HG03469 (cell line): Measurements from ENCODE around the gene MAIP1.

Experiments used
- ATAC-seq: cut with Tn5 transposase; IDR thresholded peaks from one replicate; pipeline ENCODE4 v1.9.1; 2021; ENCODE audit warnings: mild to moderate bottlenecking, moderate library complexity, moderate number of reproducible peaks; ENCODE audit not compliant: unreplicated experiment

Gene MAIP1

DNA sequence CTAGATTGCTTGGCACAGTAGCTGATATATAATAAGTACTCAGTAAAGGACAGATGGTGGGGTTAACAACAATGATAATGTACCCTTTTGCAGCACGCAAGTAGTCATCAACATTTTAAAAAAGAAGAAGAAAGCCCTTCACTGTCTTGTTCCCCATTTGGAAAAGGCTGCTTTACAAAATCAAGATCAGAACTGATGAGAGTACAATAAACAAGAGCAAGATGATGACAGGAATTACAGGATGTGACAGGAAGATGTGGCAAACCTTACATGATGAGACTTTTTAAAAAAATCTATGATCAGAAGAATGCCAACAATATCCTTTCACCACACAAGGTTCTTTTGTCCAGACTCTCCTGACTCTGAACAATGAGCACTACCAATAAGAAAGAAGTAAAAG lies 9.2 kb upstream of the MAIP1 start:
- ATAC-seq, result no peak

- no peak for ATAC-seq
Measured at GRCh38 chr2:199946836-199947235, 8.5 kb upstream of the MAIP1 start.

GRCh38 chr2:199950396-199950795 lies 5.0 kb upstream of the MAIP1 start:
- ATAC-seq, result no peak

GRCh38 chr2:199951023-199951422 lies 4.4 kb upstream of the MAIP1 start:
- no peak for ATAC-seq

GRCh38 chr2:199955007-199955338 lies 409 bp upstream of the MAIP1 start:
- peak; percentile 20 for ATAC-seq

DNA sequence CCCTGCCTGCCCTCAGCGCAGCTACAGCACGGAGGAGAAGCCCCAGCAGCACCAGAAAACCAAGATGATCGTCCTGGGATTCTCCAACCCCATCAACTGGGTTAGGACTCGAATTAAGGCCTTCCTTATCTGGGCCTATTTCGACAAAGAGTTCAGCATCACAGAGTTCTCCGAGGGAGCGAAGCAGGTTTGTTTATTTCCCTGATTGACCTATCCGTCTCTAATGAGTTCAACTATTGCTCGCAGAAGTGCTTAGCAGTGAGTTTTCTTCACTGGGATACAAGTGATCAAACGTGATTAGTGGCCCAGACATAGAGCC lies 639 bp downstream of the MAIP1 start:
- ATAC-seq, result no peak

DNA sequence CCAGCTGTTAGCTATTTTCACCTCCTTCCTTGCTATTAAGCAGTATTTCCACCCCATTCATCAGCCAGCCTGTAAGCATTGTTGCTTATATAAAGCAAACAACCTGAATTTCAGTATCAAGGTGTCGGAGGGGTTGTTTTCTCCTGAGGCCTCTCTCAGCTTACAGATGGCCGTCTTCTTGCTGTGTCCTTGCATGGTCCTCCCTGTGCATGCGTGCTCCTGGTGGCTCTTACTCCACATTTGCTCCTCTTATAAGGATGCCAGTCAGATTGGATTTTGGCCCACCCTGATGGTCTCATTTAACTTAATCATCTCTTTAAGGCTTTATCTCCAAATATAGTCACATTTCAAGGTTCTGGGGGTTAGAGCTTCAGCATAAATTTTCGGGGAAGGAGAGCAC lies 2.6 kb downstream of the MAIP1 start:
- ATAC-seq, result no peak

- no peak for ATAC-seq
Measured at GRCh38 chr2:199962203-199962602, 6.8 kb downstream of the MAIP1 start.

DNA sequence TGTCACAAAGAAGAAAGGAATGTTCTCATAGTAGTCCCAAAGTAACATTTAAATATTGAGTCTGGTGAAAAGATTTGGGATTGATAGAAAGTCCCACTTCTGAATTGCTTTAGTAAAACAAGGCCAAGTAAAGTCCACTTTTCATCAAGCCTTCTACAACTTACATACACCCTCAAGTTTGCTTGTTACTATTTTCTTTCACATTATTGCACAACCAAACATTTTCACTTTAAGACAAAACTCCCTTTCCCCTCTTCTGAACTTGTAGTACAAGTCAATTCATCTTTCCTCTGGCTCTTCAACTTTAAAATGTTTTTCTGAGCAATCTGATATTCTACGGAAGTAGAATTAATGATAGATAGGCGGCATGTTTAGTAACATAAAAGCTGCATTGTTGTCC lies 11.0 kb downstream of the MAIP1 start:
- ATAC-seq, result no peak

- ATAC-seq, result no peak
Measured at GRCh38 chr2:199966976-199967375, 11.6 kb downstream of the MAIP1 start.

- no peak for ATAC-seq
Measured at GRCh38 chr2:199968126-199968525, 12.7 kb downstream of the MAIP1 start.

GRCh38 chr2:199972088-199972626 lies 16.8 kb downstream of the MAIP1 start:
- no peak for ATAC-seq

- no peak for ATAC-seq
Measured at GRCh38 chr2:199973703-199974102, 18.3 kb downstream of the MAIP1 start.

- no peak for ATAC-seq
Measured at GRCh38 chr2:199975273-199975895, 20.0 kb downstream of the MAIP1 start.

- peak; percentile 75 for ATAC-seq
Measured at GRCh38 chr2:199977984-199978415, 22.6 kb downstream of the MAIP1 start.

GRCh38 chr2:199979398-199979797 lies 24.0 kb downstream of the MAIP1 start:
- ATAC-seq, result no peak

GRCh38 chr2:199979832-199980628 lies 24.6 kb downstream of the MAIP1 start:
- ATAC-seq, result no peak

- ATAC-seq, result no peak
Measured at GRCh38 chr2:199982126-199982843, 26.9 kb downstream of the MAIP1 start.

DNA sequence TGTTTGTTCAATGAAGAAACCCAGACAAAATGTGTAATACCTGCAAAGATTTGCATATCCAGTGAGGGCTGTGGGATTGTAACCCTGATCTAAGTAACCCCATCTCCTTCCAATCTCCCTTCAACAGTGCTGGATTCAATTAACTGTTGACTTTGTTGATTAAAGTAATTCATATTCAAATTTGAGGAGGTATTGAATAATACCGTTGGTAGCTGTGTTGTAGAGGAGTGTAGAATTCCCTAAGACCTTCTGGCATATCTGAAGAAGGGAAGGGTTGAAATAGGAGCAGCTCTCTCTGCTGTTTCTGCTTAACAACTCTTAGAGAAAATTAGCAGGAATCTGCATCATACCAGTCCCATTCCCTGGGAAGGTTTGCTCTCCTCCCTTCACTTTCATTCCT lies 28.2 kb downstream of the MAIP1 start:
- ATAC-seq, result no peak

GRCh38 chr2:199984159-199984558 lies 28.8 kb downstream of the MAIP1 start:
- no peak for ATAC-seq

GRCh38 chr2:199984755-199985154 lies 29.4 kb downstream of the MAIP1 start:
- ATAC-seq, result no peak
